Neutrophil (primary cell): ENCODE results near the gene GPR132.

Experiments used
- H3K27ac ChIP-seq: fragments of 200-600 bp; sonication (generic); 2 replicates; pipeline ENCODE4 v1.5.1; 2016; ENCODE audit warnings: mild to moderate bottlenecking, moderate library complexity
- H3K27me3 ChIP-seq: fragments of 200-600 bp; sonication (generic); 2 replicates; pipeline ENCODE4 v1.6.0; 2016; ENCODE audit warnings: mild to moderate bottlenecking
- H3K36me3 ChIP-seq: fragments of 200-600 bp; sonication (generic); 2 replicates; pipeline ENCODE4 v1.5.1; 2017
- H3K4me1 ChIP-seq, 2 experiments: fragments of 200-600 bp in 1 of 2; sonication (generic) in 1 of 2; 1 replicate in 1 of 2; 2 replicates in 1 of 2; pipeline versions ENCODE4 v1.5.1 to v1.6.1; 2013 to 2016; ENCODE audit warnings: low read depth in 1 of 2, low read length in 1 of 2, mild to moderate bottlenecking in 1 of 2, moderate library complexity in 1 of 2; ENCODE audit not compliant: control insufficient read depth in 1 of 2, insufficient read depth in 1 of 2
- H3K4me3 ChIP-seq, 2 experiments: fragments of 200-600 bp in 1 of 2; sonication (generic) in 1 of 2; 1 replicate in 1 of 2; 2 replicates in 1 of 2; pipeline ENCODE4 v1.5.1; 2013 to 2016; ENCODE audit warnings: low read depth in 1 of 2, low read length in 1 of 2, mild to moderate bottlenecking in 1 of 2, moderate library complexity in 1 of 2
- H3K9me3 ChIP-seq: fragments of 200-600 bp; sonication (generic); 2 replicates; pipeline ENCODE4 v1.5.1; 2016
- CTCF ChIP-seq: fragments of 200-600 bp; sonication (generic); IDR thresholded peaks from 2 replicates; pipeline ENCODE4 v1.5.1; 2016; ENCODE audit warnings: antibody characterized with exemption

GPR132 gene

DNA sequence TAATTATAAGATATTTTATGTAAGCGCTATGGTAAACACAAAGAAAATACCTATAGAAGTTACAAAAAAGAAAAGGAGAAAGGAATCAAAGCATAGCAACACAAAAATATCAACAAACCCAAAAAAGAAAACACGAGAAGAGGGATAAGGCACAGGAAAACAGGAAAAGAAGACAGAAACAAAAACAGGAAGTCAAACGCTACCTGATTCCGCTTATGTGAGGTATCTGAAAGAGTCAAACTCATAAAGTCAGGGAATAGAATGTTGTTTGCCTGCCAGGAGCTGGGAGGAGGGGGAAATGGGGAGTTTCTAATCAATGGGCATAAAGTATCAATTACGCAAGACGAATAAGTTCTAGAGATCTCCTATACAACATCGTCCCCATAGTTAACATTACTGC lies 39.9 kb upstream of the GPR132 start:
- H3K27ac ChIP-seq: no peak overlapping the region
- peaks cover 86% of the 10 kb centered on the region for H3K27me3 ChIP-seq
- no peaks in the 10 kb centered on the region for H3K4me1 ChIP-seq
- H3K9me3 ChIP-seq: no peaks in the 10 kb centered on the region
- no peak for TF ChIP-seq CTCF
- H3K4me3 ChIP-seq: no peak overlapping the region
- H3K36me3 ChIP-seq: no peaks in the 10 kb centered on the region

GRCh38 chr14:105102893-105103292 lies 37.7 kb upstream of the GPR132 start:
- Histone ChIP-seq H3K27ac (no peak overlapping the region), H3K4me3 (no peak overlapping the region), H3K27me3 (peaks cover 78% of the 10 kb centered on the region)

DNA sequence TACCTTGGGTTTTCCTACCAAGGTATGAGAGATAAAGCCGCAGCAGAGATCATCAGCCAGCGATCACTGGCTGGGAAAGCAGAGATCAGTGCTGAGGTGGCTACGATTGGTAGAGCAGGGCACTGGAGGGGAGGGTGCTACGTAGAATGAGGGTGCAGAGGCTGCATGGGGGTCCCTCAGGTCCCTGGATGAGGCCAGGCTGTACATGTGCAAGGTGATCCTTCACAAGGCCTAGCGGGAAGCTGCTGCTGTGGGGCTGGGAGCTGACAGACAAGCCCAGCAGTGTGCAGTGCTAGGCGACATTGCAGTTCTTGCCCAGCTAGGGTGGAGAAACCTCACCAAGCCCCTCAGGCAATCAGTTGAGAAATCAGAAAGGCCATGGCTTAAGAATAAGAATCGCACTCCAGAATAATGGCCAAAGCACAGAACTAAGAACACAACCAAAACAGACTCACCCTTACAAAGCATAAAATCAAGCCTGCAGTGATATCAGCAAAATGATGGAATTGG lies 37.2 kb upstream of the GPR132 start:
- no peaks in the 10 kb centered on the region for H3K9me3 ChIP-seq
- no peak for TF ChIP-seq CTCF
- H3K36me3 ChIP-seq: no peaks in the 10 kb centered on the region
- H3K27me3 ChIP-seq: peaks cover 73% of the 10 kb centered on the region
- H3K27ac ChIP-seq: no peak overlapping the region
- no peak overlapping the region for H3K4me3 ChIP-seq
- no peaks in the 10 kb centered on the region for H3K4me1 ChIP-seq

More at GRCh38 chr14:105102893-105103292, 37.7 kb upstream of the GPR132 start:
- H3K36me3 ChIP-seq: no peaks in the 10 kb centered on the region
- no peak for TF ChIP-seq CTCF
- no peaks in the 10 kb centered on the region for H3K9me3 ChIP-seq
- no peaks in the 10 kb centered on the region for H3K4me1 ChIP-seq

DNA sequence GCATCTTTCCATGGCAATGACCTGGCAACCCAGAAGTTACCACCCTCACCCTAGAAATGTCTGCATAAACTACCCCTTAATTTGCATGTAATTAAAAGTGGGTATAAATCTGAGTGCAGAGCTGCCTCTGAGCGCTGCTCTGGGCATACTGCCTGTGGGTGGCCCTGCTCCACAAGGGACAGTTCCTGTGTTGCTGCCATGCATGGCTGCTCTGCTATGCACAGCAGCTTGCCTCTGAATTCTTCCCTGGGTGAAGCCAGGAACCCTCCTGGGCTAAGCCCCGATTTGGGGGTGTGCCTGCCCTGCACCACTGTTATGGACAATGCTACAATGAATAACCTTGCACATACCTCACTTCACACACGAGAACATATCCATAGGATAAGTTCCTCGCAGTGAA lies 35.7 kb upstream of the GPR132 start:
- Histone ChIP-seq H3K36me3 (no peaks in the 10 kb centered on the region), H3K27ac (no peak overlapping the region), H3K9me3 (no peaks in the 10 kb centered on the region), H3K4me1 (no peaks in the 10 kb centered on the region), H3K27me3 (peaks cover 61% of the 10 kb centered on the region), H3K4me3 (no peak overlapping the region)
- no peak for TF ChIP-seq CTCF

GRCh38 chr14:105099778-105100177 lies 34.5 kb upstream of the GPR132 start:
- Histone ChIP-seq H3K4me1 (no peaks in the 10 kb centered on the region), H3K4me3 (no peak overlapping the region), H3K27me3 (peaks cover 62% of the 10 kb centered on the region), H3K9me3 (no peaks in the 10 kb centered on the region), H3K27ac (no peak overlapping the region), H3K36me3 (no peaks in the 10 kb centered on the region)
- TF ChIP-seq CTCF: no peak

DNA sequence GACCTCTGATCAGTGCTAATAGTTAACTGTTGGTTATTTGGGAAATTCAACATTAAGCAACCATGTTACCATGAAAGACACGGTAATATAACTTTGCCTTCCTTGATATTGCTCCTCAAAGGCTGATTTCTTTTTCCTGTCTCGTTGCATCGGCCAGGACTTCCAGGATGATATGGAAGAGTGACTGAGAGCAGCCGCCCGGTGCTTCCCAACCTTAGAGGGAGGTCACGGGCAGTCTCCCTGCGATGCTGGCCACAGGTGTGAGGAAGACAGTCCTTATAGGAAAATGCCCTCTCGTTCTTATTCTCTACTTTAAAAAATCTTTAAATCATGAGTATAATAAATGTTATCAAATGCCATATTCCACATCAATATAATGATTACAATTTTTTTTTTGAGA lies 33.1 kb upstream of the GPR132 start:
- TF ChIP-seq CTCF: no peak
- Histone ChIP-seq H3K4me1 (peaks cover 4 to 6% of the 10 kb centered on the region in 2 experiments), H3K27ac (no peak overlapping the region), H3K4me3 (no peak overlapping the region), H3K9me3 (no peaks in the 10 kb centered on the region), H3K36me3 (no peaks in the 10 kb centered on the region), H3K27me3 (peaks cover 62% of the 10 kb centered on the region)
